ENCODE results near the gene HBE1.
"Not testable (repeated sequence)": the region's sequence is repeated elsewhere in the genome, so short reads cannot be mapped to it uniquely, and the experiment has no call there.

The HBE1 gene

GRCh38 chr11:5265832-5266231, 3.9 kb downstream of the HBE1 start:
- H3K4me3 ChIP-seq (ENCODE audit: severe bottlenecking), result no peak overlapping the region

GRCh38 chr11:5258543-5259262, 11.0 kb downstream of the HBE1 start:
- no peaks in the 10 kb centered on the region for H3K4me1 ChIP-seq (ENCODE audit: insufficient read depth, poor library complexity, severe bottlenecking)
- ATAC-seq (ENCODE audit: low read depth) (no peak), DNase-seq (ENCODE audit: low spot score) (no peak)
- H3K9me3 ChIP-seq (ENCODE audit: severe bottlenecking), result no peaks in the 10 kb centered on the region
- TF ChIP-seq, protein P1, sequence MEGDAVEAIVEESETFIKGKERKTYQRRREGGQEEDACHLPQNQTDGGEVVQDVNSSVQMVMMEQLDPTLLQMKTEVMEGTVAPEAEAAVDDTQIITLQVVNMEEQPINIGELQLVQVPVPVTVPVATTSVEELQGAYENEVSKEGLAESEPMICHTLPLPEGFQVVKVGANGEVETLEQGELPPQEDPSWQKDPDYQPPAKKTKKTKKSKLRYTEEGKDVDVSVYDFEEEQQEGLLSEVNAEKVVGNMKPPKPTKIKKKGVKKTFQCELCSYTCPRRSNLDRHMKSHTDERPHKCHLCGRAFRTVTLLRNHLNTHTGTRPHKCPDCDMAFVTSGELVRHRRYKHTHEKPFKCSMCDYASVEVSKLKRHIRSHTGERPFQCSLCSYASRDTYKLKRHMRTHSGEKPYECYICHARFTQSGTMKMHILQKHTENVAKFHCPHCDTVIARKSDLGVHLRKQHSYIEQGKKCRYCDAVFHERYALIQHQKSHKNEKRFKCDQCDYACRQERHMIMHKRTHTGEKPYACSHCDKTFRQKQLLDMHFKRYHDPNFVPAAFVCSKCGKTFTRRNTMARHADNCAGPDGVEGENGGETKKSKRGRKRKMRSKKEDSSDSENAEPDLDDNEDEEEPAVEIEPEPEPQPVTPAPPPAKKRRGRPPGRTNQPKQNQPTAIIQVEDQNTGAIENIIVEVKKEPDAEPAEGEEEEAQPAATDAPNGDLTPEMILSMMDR (IDR thresholded peaks at IDR 0.05; ENCODE audit: poor library complexity, severe bottlenecking), result no peak
- H3K36me3 ChIP-seq (ENCODE audit: low read depth), result no peaks in the 10 kb centered on the region
- H3K4me3 ChIP-seq (ENCODE audit: severe bottlenecking), result no peak overlapping the region
- H3K27me3 ChIP-seq (ENCODE audit: insufficient read depth, poor library complexity, severe bottlenecking), result no peaks in the 10 kb centered on the region
- H3K27ac ChIP-seq (ENCODE audit: poor library complexity, severe bottlenecking), result no peak overlapping the region

More at GRCh38 chr11:5265832-5266231, 3.9 kb downstream of the HBE1 start:
- H3K36me3 ChIP-seq (ENCODE audit: low read depth), result no peaks in the 10 kb centered on the region
- DNase-seq (ENCODE audit: low spot score) (no peak), ATAC-seq (ENCODE audit: low read depth) (no peak)
- no peak overlapping the region for H3K27ac ChIP-seq (ENCODE audit: poor library complexity, severe bottlenecking)
- TF ChIP-seq, protein P1 (IDR thresholded peaks at IDR 0.05; ENCODE audit: poor library complexity, severe bottlenecking), result no peak
- H3K9me3 ChIP-seq (ENCODE audit: severe bottlenecking), result no peaks in the 10 kb centered on the region
- no peaks in the 10 kb centered on the region for H3K4me1 ChIP-seq (ENCODE audit: insufficient read depth, poor library complexity, severe bottlenecking)
- H3K27me3 ChIP-seq (ENCODE audit: insufficient read depth, poor library complexity, severe bottlenecking), result no peaks in the 10 kb centered on the region

DNA sequence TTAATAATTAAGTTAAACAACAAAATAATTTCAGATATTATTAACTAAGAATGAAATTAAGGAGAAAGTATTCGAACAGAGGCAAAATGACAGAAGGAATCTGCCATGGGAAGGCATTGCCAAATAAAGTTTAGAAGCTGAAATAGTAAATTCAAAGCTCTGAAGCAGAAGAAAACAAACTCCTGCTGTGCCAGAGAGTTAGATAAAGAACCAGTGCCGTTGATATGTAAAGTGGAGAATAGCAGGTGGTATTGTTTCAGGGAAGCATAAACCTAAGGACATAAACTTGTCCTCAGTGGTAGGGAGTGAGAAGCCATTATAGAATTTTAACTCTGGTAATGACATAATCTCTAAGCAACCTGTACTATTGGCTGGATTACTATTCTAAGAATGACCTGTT, 12.4 kb downstream of the HBE1 start:
- DNase-seq (ENCODE audit: low spot score) (no peak), ATAC-seq (ENCODE audit: low read depth) (no peak)
- Histone ChIP-seq H3K4me1 (ENCODE audit: insufficient read depth, poor library complexity, severe bottlenecking) (no peaks in the 10 kb centered on the region), H3K9me3 (ENCODE audit: severe bottlenecking) (no peaks in the 10 kb centered on the region), H3K27me3 (ENCODE audit: insufficient read depth, poor library complexity, severe bottlenecking) (no peaks in the 10 kb centered on the region), H3K27ac (ENCODE audit: poor library complexity, severe bottlenecking) (no peak overlapping the region), H3K4me3 (ENCODE audit: severe bottlenecking) (no peak overlapping the region), H3K36me3 (ENCODE audit: low read depth) (no peaks in the 10 kb centered on the region)
- TF ChIP-seq, protein P1 (IDR thresholded peaks at IDR 0.05; ENCODE audit: poor library complexity, severe bottlenecking), result no peak

- ATAC-seq (ENCODE audit: low read depth); H3K27me3 ChIP-seq (ENCODE audit: insufficient read depth, poor library complexity, severe bottlenecking); H3K27ac ChIP-seq (ENCODE audit: poor library complexity, severe bottlenecking); H3K36me3 ChIP-seq (ENCODE audit: low read depth); H3K4me3 ChIP-seq (ENCODE audit: severe bottlenecking); DNase-seq (ENCODE audit: low spot score); H3K4me1 ChIP-seq (ENCODE audit: insufficient read depth, poor library complexity, severe bottlenecking); H3K9me3 ChIP-seq (ENCODE audit: severe bottlenecking): not testable (repeated sequence)
Observed at GRCh38 chr11:5254646-5255413, 14.9 kb downstream of the HBE1 start, which contains the start of gene HBG2. Gene HBG2 (minus strand): TSS chr11:5254781. CDS start chr11:5254728, 53 bp downstream.

DNA sequence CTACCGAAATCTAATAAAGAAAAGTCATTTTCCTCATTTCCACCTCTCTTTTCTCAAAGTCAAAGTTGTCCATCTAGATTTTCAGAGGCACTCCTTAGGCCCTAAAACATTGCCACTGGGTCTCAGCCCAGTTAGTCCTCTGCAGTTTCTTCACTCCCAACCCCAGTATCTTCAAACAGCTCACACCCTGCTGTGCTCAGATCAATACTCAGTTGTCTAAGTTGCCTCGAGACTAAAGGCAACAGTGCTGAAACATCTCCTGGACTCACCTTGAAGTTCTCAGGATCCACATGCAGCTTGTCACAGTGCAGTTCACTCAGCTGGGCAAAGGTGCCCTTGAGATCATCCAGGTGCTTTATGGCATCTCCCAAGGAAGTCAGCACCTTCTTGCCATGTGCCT, 15.7 kb downstream of the HBE1 start:
- not testable (repeated sequence) for ATAC-seq (ENCODE audit: low read depth); DNase-seq (ENCODE audit: low spot score)

DNA sequence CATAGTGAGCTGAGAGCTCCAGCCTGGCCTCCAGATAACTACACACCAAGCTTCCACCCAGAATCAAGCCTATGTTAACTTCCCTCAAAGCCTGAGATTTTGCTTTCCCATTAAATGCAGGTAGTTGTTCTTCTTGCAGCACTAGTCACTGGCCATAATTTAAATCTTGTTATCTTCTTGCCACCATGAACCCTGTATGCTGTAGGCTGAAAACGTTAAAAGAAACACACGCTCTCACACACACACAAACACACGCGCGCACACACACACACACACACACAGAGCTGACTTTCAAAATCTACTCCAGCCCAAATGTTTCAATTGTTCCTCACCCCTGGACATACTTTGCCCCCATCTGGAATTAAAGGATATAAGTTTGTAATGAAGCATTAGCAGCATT, 16.3 kb downstream of the HBE1 start:
- H3K36me3 ChIP-seq (ENCODE audit: low read depth); H3K4me1 ChIP-seq (ENCODE audit: insufficient read depth, poor library complexity, severe bottlenecking); H3K4me3 ChIP-seq (ENCODE audit: severe bottlenecking); H3K9me3 ChIP-seq (ENCODE audit: severe bottlenecking); H3K27me3 ChIP-seq (ENCODE audit: insufficient read depth, poor library complexity, severe bottlenecking); DNase-seq (ENCODE audit: low spot score); H3K27ac ChIP-seq (ENCODE audit: poor library complexity, severe bottlenecking); ATAC-seq (ENCODE audit: low read depth): not testable (repeated sequence)

More for the DNA sequence above, 15.7 kb downstream of the HBE1 start:
- not testable (repeated sequence) for H3K27ac ChIP-seq (ENCODE audit: poor library complexity, severe bottlenecking); H3K36me3 ChIP-seq (ENCODE audit: low read depth); H3K27me3 ChIP-seq (ENCODE audit: insufficient read depth, poor library complexity, severe bottlenecking); H3K4me1 ChIP-seq (ENCODE audit: insufficient read depth, poor library complexity, severe bottlenecking); H3K9me3 ChIP-seq (ENCODE audit: severe bottlenecking); H3K4me3 ChIP-seq (ENCODE audit: severe bottlenecking)
